GM23338 (cell line): ENCODE results near the gene MCU. TPM values are rescaled to one million over a fixed set of nuclear protein-coding genes. Genes with fewer than 3 reads are reported as not detected.

Source experiments
- ATAC-seq: fragments of 200-7000 bp; cut with Tn5 transposase; 3 replicates; pipeline ENCODE4 v1.9.1; 2020
- DNase-seq: peaks from one replicate; pipeline ENCODE4 v3.0.0-alpha.2; 2015; ENCODE audit warnings: low spot score
- H2AFZ ChIP-seq: fragments of 200-600 bp; sonication (generic); 2 replicates; pipeline ENCODE4 v1.8.0; 2016; ENCODE audit warnings: antibody characterized with exemption, mild to moderate bottlenecking, moderate library complexity
- H3F3A ChIP-seq: fragments of 200-600 bp; sonication (generic); replicated peaks from 2 replicates; pipeline ENCODE4 v1.8.0; 2017; ENCODE audit warnings: antibody characterized with exemption, mixed run types, low read depth
- H3K27ac ChIP-seq: fragments of 200-600 bp; sonication (generic); 2 replicates; pipeline ENCODE4 v1.6.1; 2016; ENCODE audit warnings: low read depth
- H3K27me3 ChIP-seq: fragments of 200-600 bp; sonication (generic); 2 replicates; pipeline ENCODE4 v1.8.0; 2016; ENCODE audit warnings: mild to moderate bottlenecking, mixed run types, moderate library complexity; ENCODE audit not compliant: insufficient read depth
- H3K36me3 ChIP-seq: fragments of 200-600 bp; sonication (generic); 2 replicates; pipeline ENCODE4 v1.8.0; 2016; ENCODE audit warnings: mild to moderate bottlenecking; ENCODE audit not compliant: insufficient read depth
- H3K4me1 ChIP-seq: fragments of 200-600 bp; sonication (generic); 2 replicates; pipeline ENCODE4 v1.8.0; 2016; ENCODE audit warnings: mild to moderate bottlenecking, moderate library complexity; ENCODE audit not compliant: insufficient read depth
- H3K4me2 ChIP-seq: fragments of 200-600 bp; sonication (generic); 2 replicates; pipeline ENCODE4 v1.7.1; 2017; ENCODE audit warnings: mixed run types
- H3K4me3 ChIP-seq: fragments of 200-600 bp; sonication (generic); 2 replicates; pipeline ENCODE4 v1.6.1; 2016; ENCODE audit warnings: mixed run types
- H3K79me2 ChIP-seq: fragments of 200-600 bp; sonication (generic); replicated peaks from 2 replicates; pipeline ENCODE4 v1.8.0; 2017; ENCODE audit warnings: mild to moderate bottlenecking; ENCODE audit not compliant: insufficient read depth
- H3K9me2 ChIP-seq: fragments of 200-600 bp; sonication (generic); 2 replicates; pipeline ENCODE4 v1.8.0; 2017; ENCODE audit not compliant: insufficient read depth
- H4K20me1 ChIP-seq: fragments of 200-600 bp; sonication (generic); replicated peaks from 2 replicates; pipeline ENCODE4 v1.8.0; 2017; ENCODE audit warnings: mild to moderate bottlenecking; ENCODE audit not compliant: insufficient read depth
- H3K27ac Mint-ChIP-seq: 2 replicates; pipeline ENCODE4 v1.8.0; 2020; ENCODE audit warnings: inconsistent platforms, mild to moderate bottlenecking, moderate library complexity, mixed read lengths
- H3K27me3 Mint-ChIP-seq: 3 replicates; pipeline ENCODE4 v1.8.0; 2022; ENCODE audit warnings: low read depth, mild to moderate bottlenecking, moderate library complexity, mixed read lengths, inconsistent platforms; ENCODE audit not compliant: insufficient read depth, poor library complexity
- H3K36me3 Mint-ChIP-seq: 3 replicates; pipeline ENCODE4 v1.8.0; 2021; ENCODE audit warnings: low read depth, mild to moderate bottlenecking, inconsistent platforms, moderate library complexity, mixed read lengths
- H3K4me1 Mint-ChIP-seq: 3 replicates; pipeline ENCODE4 v1.8.0; 2020; ENCODE audit warnings: mild to moderate bottlenecking, inconsistent platforms, mixed read lengths
- H3K4me3 Mint-ChIP-seq: 3 replicates; pipeline ENCODE4 v1.8.0; 2021; ENCODE audit warnings: moderate library complexity, mild to moderate bottlenecking, inconsistent platforms, mixed read lengths
- H3K9me3 Mint-ChIP-seq: 3 replicates; pipeline ENCODE4 v1.8.0; 2020; ENCODE audit warnings: moderate library complexity, mild to moderate bottlenecking, inconsistent platforms, mixed read lengths
- CREB1 ChIP-seq: fragments of 250-450 bp; sonication (Bioruptor Pico); IDR thresholded peaks from 2 replicates; pipeline ENCODE4 v1.5.0; 2020; ENCODE audit warnings: low read depth, mild to moderate bottlenecking, moderate library complexity
- EZH2phosphoT487 ChIP-seq: fragments of 200-600 bp; sonication (generic); IDR thresholded peaks from one replicate; pipeline ENCODE4 v1.8.1; 2018; ENCODE audit warnings: antibody characterized with exemption; ENCODE audit not compliant: unreplicated experiment
- NANOG ChIP-seq: IDR thresholded peaks from 2 replicates; pipeline ENCODE4 v1.6.1; 2016; ENCODE audit warnings: antibody characterized with exemption, borderline replicate concordance
- POLR2AphosphoS5 ChIP-seq: IDR thresholded peaks from 2 replicates; pipeline ENCODE4 v1.6.1; 2016; ENCODE audit warnings: antibody characterized with exemption, low read depth
- STAT1 ChIP-seq: IDR thresholded peaks from one replicate; pipeline ENCODE4 v1.6.1; 2016; ENCODE audit warnings: antibody characterized with exemption; ENCODE audit not compliant: unreplicated experiment
- ZNF114 ChIP-seq: fragments of 250-450 bp; sonication (Bioruptor Pico); IDR thresholded peaks from 2 replicates; pipeline ENCODE4 v1.5.0; 2020; ENCODE audit warnings: mild to moderate bottlenecking, moderate library complexity
- polyA plus RNA-seq: library from polyadenylated mRNA; unstranded; fragments of >200 nt; fragmentation: Nextera tagmentation; extraction: Ambion mirVana; gene quantifications from 2 replicates; pipeline ENCODE4 v1.2.1, GENCODE V29; 2016
- total RNA-seq: library from RNA; depleted of rRNA; stranded (reverse); fragments of >200 nt; shearing (Covaris generic); gene quantifications from 2 replicates; pipeline ENCODE4 v1.2.3, GENCODE V29; 2014
- TF ChIP-seq, protein P1 (sequence below): IDR thresholded peaks from one replicate; pipeline ENCODE4 v1.6.1; 2018; ENCODE audit warnings: antibody characterized with exemption; ENCODE audit not compliant: unreplicated experiment
- TF ChIP-seq, protein P2 (sequence below): fragments of 250-450 bp; sonication (Bioruptor Pico); IDR thresholded peaks from 2 replicates; pipeline ENCODE4 v1.5.0; 2020; ENCODE audit warnings: mild to moderate bottlenecking, moderate library complexity
- TF ChIP-seq, protein P3 (sequence below), 2 experiments: fragments of 200-600 bp in 1 of 2; sonication (generic) in 1 of 2; conservative IDR thresholded peaks; 2 replicates each; pipeline versions ENCODE4 v1.5.1 to v1.6.1; 2016 to 2017; ENCODE audit warnings: antibody characterized with exemption in 2 of 2, low read depth in 2 of 2, mild to moderate bottlenecking in 2 of 2, moderate library complexity in 1 of 2

The MCU gene
- total and polyA plus RNA-seq, 2 experiments from 2014 or later = 41.8 to 68.2 TPM

DNA sequence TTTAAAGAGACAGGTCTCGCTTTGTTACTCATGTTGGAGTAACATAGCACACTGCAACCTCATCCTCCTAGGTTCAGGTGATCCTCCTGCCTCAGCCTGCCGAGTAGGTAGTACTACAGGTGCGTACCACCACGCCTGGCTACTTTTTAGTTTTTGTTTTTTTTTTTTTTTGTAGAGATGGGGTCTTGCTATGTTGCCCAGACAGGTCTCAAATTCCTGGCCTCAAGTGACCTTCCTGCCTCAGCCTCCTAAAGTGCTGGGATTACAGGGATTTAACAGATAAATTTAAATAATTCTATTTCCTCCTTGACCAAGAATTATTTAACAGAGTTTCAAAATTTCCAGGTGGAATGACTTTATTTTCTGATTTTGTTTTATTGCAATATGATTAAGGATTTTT, 104.6 kb downstream of the MCU start:
- peaks cover 39% of the 10 kb centered on the region for H3K4me1 ChIP-seq
- DNase-seq = no peak
- H4K20me1 ChIP-seq = 0 out of 2 replicates have a peak, but pooled peaks cover 6% of the 10 kb centered on the region
- no peak overlapping the region for H2AFZ ChIP-seq
- H3K27me3 ChIP-seq = no peaks in the 10 kb centered on the region
- H3K4me2 ChIP-seq = no peak overlapping the region
- no peaks in the 10 kb centered on the region for H3K9me3 Mint-ChIP-seq
- H3K36me3 Mint-ChIP-seq = no peaks in the 10 kb centered on the region
- no peak overlapping the region for H3K27ac ChIP-seq
- H3K79me2 ChIP-seq = peaks cover 55% of the 10 kb centered on the region
- no peaks in the 10 kb centered on the region for H3K36me3 ChIP-seq
- H3K9me2 ChIP-seq = no peaks in the 10 kb centered on the region
- H3F3A ChIP-seq = no peaks in the 10 kb centered on the region
- ATAC-seq = no peak
- peaks cover 41% of the 10 kb centered on the region for H3K4me1 Mint-ChIP-seq
- no peak overlapping the region for H3K4me3 ChIP-seq
- H3K27ac Mint-ChIP-seq = no peak overlapping the region
- TF ChIP-seq, protein P1, sequence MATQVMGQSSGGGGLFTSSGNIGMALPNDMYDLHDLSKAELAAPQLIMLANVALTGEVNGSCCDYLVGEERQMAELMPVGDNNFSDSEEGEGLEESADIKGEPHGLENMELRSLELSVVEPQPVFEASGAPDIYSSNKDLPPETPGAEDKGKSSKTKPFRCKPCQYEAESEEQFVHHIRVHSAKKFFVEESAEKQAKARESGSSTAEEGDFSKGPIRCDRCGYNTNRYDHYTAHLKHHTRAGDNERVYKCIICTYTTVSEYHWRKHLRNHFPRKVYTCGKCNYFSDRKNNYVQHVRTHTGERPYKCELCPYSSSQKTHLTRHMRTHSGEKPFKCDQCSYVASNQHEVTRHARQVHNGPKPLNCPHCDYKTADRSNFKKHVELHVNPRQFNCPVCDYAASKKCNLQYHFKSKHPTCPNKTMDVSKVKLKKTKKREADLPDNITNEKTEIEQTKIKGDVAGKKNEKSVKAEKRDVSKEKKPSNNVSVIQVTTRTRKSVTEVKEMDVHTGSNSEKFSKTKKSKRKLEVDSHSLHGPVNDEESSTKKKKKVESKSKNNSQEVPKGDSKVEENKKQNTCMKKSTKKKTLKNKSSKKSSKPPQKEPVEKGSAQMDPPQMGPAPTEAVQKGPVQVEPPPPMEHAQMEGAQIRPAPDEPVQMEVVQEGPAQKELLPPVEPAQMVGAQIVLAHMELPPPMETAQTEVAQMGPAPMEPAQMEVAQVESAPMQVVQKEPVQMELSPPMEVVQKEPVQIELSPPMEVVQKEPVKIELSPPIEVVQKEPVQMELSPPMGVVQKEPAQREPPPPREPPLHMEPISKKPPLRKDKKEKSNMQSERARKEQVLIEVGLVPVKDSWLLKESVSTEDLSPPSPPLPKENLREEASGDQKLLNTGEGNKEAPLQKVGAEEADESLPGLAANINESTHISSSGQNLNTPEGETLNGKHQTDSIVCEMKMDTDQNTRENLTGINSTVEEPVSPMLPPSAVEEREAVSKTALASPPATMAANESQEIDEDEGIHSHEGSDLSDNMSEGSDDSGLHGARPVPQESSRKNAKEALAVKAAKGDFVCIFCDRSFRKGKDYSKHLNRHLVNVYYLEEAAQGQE = no peak
- TF ChIP-seq, protein P2, sequence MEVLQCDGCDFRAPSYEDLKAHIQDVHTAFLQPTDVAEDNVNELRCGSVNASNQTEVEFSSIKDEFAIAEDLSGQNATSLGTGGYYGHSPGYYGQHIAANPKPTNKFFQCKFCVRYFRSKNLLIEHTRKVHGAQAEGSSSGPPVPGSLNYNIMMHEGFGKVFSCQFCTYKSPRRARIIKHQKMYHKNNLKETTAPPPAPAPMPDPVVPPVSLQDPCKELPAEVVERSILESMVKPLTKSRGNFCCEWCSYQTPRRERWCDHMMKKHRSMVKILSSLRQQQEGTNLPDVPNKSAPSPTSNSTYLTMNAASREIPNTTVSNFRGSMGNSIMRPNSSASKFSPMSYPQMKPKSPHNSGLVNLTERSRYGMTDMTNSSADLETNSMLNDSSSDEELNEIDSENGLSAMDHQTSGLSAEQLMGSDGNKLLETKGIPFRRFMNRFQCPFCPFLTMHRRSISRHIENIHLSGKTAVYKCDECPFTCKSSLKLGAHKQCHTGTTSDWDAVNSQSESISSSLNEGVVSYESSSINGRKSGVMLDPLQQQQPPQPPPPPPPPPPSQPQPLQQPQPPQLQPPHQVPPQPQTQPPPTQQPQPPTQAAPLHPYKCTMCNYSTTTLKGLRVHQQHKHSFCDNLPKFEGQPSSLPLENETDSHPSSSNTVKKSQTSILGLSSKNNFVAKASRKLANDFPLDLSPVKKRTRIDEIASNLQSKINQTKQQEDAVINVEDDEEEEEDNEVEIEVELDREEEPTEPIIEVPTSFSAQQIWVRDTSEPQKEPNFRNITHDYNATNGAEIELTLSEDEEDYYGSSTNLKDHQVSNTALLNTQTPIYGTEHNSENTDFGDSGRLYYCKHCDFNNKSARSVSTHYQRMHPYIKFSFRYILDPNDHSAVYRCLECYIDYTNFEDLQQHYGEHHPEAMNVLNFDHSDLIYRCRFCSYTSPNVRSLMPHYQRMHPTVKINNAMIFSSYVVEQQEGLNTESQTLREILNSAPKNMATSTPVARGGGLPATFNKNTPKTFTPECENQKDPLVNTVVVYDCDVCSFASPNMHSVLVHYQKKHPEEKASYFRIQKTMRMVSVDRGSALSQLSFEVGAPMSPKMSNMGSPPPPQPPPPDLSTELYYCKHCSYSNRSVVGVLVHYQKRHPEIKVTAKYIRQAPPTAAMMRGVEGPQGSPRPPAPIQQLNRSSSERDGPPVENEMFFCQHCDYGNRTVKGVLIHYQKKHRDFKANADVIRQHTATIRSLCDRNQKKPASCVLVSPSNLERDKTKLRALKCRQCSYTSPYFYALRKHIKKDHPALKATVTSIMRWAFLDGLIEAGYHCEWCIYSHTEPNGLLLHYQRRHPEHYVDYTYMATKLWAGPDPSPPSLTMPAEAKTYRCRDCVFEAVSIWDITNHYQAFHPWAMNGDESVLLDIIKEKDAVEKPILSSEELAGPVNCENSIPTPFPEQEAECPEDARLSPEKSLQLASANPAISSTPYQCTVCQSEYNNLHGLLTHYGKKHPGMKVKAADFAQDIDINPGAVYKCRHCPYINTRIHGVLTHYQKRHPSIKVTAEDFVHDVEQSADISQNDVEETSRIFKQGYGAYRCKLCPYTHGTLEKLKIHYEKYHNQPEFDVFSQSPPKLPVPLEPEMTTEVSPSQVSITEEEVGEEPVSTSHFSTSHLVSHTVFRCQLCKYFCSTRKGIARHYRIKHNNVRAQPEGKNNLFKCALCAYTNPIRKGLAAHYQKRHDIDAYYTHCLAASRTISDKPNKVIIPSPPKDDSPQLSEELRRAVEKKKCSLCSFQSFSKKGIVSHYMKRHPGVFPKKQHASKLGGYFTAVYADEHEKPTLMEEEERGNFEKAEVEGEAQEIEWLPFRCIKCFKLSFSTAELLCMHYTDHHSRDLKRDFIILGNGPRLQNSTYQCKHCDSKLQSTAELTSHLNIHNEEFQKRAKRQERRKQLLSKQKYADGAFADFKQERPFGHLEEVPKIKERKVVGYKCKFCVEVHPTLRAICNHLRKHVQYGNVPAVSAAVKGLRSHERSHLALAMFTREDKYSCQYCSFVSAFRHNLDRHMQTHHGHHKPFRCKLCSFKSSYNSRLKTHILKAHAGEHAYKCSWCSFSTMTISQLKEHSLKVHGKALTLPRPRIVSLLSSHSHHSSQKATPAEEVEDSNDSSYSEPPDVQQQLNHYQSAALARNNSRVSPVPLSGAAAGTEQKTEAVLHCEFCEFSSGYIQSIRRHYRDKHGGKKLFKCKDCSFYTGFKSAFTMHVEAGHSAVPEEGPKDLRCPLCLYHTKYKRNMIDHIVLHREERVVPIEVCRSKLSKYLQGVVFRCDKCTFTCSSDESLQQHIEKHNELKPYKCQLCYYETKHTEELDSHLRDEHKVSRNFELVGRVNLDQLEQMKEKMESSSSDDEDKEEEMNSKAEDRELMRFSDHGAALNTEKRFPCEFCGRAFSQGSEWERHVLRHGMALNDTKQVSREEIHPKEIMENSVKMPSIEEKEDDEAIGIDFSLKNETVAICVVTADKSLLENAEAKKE = no peak
- no peak for TF ChIP-seq STAT1
- no peak for TF ChIP-seq CREB1 (CRISPR knock-in tag)
- no peak for TF ChIP-seq ZNF114 (CRISPR knock-in tag)
- TF ChIP-seq NANOG = no peak
- TF ChIP-seq, protein P3, sequence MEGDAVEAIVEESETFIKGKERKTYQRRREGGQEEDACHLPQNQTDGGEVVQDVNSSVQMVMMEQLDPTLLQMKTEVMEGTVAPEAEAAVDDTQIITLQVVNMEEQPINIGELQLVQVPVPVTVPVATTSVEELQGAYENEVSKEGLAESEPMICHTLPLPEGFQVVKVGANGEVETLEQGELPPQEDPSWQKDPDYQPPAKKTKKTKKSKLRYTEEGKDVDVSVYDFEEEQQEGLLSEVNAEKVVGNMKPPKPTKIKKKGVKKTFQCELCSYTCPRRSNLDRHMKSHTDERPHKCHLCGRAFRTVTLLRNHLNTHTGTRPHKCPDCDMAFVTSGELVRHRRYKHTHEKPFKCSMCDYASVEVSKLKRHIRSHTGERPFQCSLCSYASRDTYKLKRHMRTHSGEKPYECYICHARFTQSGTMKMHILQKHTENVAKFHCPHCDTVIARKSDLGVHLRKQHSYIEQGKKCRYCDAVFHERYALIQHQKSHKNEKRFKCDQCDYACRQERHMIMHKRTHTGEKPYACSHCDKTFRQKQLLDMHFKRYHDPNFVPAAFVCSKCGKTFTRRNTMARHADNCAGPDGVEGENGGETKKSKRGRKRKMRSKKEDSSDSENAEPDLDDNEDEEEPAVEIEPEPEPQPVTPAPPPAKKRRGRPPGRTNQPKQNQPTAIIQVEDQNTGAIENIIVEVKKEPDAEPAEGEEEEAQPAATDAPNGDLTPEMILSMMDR (conservative IDR thresholded peaks at IDR 0.05; ENCODE audit: low read depth in 2 of 2) = no peak
- no peak for TF ChIP-seq POLR2AphosphoS5
- TF ChIP-seq EZH2phosphoT487 = no peak
- no peaks in the 10 kb centered on the region for H3K27me3 Mint-ChIP-seq
- H3K4me3 Mint-ChIP-seq = no peak overlapping the region
